ENCODE measurements around the gene FHDC1.
"Not testable (repeated sequence)": the region's sequence is repeated elsewhere in the genome, so short reads cannot be mapped to it uniquely, and the experiment has no call there.

FHDC1 gene

GRCh38 chr4:152935631-152936445 lies at the start of gene FHDC1:
Gene FHDC1 (plus strand): TSS chr4:152936323. CDS start chr4:152943058, 6,735 bp downstream.
- DNase-seq (ENCODE audit: low spot score) = no peak

GRCh38 chr4:152887981-152888380 lies 48.1 kb upstream of the FHDC1 start:
- no peak for DNase-seq (ENCODE audit: low spot score)

- DNase-seq (ENCODE audit: low spot score) = no peak
These were observed 43.1 kb upstream of the FHDC1 start for GRCh38 chr4:152892974-152893373.

- no peak for DNase-seq (ENCODE audit: low spot score)
These were observed 41.5 kb upstream of the FHDC1 start for GRCh38 chr4:152894673-152895072.

GRCh38 chr4:152896811-152897210 lies 39.3 kb upstream of the FHDC1 start:
- no peak for DNase-seq (ENCODE audit: low spot score)

GRCh38 chr4:152898133-152898532 lies 38.0 kb upstream of the FHDC1 start:
- DNase-seq (ENCODE audit: low spot score) = not testable (repeated sequence)

GRCh38 chr4:152898606-152899005 lies 37.5 kb upstream of the FHDC1 start:
- no peak for DNase-seq (ENCODE audit: low spot score)

GRCh38 chr4:152900395-152900794 lies 35.7 kb upstream of the FHDC1 start:
- DNase-seq (ENCODE audit: low spot score) = no peak

- DNase-seq (ENCODE audit: low spot score) = no peak
These were observed 34.9 kb upstream of the FHDC1 start for GRCh38 chr4:152901205-152901604.

- DNase-seq (ENCODE audit: low spot score) = no peak
These were observed 32.5 kb upstream of the FHDC1 start for GRCh38 chr4:152903658-152904057.

GRCh38 chr4:152909901-152910300 lies 26.2 kb upstream of the FHDC1 start:
- DNase-seq (ENCODE audit: low spot score) = no peak

GRCh38 chr4:152910521-152910920 lies 25.6 kb upstream of the FHDC1 start:
- no peak for DNase-seq (ENCODE audit: low spot score)

GRCh38 chr4:152917543-152918395 lies 18.4 kb upstream of the FHDC1 start:
- no peak for DNase-seq (ENCODE audit: low spot score)

- no peak for DNase-seq (ENCODE audit: low spot score)
These were observed 16.3 kb upstream of the FHDC1 start for GRCh38 chr4:152919826-152920225.

GRCh38 chr4:152920768-152921167 lies 15.4 kb upstream of the FHDC1 start:
- DNase-seq (ENCODE audit: low spot score) = no peak

GRCh38 chr4:152921284-152921683 lies 14.8 kb upstream of the FHDC1 start:
- DNase-seq (ENCODE audit: low spot score) = no peak

GRCh38 chr4:152925851-152926250 lies 10.3 kb upstream of the FHDC1 start:
- no peak for DNase-seq (ENCODE audit: low spot score)

- no peak for DNase-seq (ENCODE audit: low spot score)
These were observed 9.2 kb upstream of the FHDC1 start for GRCh38 chr4:152926959-152927358.

GRCh38 chr4:152927737-152928136 lies 8.4 kb upstream of the FHDC1 start:
- DNase-seq (ENCODE audit: low spot score) = no peak

- DNase-seq (ENCODE audit: low spot score) = no peak
These were observed 7.8 kb upstream of the FHDC1 start for GRCh38 chr4:152928286-152928685.

GRCh38 chr4:152929888-152930287 lies 6.2 kb upstream of the FHDC1 start:
- DNase-seq (ENCODE audit: low spot score) = no peak

- no peak for DNase-seq (ENCODE audit: low spot score)
These were observed 980 bp upstream of the FHDC1 start for GRCh38 chr4:152935143-152935542.
